Suppressor macrophage treated with lipopolysaccharide for 1 hour (primary cell): ENCODE results near the gene BRIX1.

ENCODE experiments used
- DNase-seq, 3 donors: peaks; one replicate each; pipeline ENCODE4 v3.0.0-alpha.2; 2020 to 2022

BRIX1 gene, protein sequence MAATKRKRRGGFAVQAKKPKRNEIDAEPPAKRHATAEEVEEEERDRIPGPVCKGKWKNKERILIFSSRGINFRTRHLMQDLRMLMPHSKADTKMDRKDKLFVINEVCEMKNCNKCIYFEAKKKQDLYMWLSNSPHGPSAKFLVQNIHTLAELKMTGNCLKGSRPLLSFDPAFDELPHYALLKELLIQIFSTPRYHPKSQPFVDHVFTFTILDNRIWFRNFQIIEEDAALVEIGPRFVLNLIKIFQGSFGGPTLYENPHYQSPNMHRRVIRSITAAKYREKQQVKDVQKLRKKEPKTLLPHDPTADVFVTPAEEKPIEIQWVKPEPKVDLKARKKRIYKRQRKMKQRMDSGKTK

GRCh38 chr5:34915139-34915855 is at the start of gene BRIX1, which contains the start of gene RAD1:
Gene BRIX1, plus strand, starts transcription at chr5:34915711. Its CDS starts 28 bp downstream, at chr5:34915739.
Gene RAD1, minus strand, starts transcription at chr5:34915504. Its CDS starts 612 bp downstream, at chr5:34914892.
- DNase-seq, result peak; percentile 97 to 98 (median 98)

GRCh38 chr5:34866989-34867471 is 48.5 kb upstream of the BRIX1 start:
- DNase-seq, result no peak

GRCh38 chr5:34867660-34868059 is 47.9 kb upstream of the BRIX1 start:
- no peak for DNase-seq

GRCh38 chr5:34868791-34869190 is 46.7 kb upstream of the BRIX1 start:
- DNase-seq, result no peak

GRCh38 chr5:34869256-34869655 is 46.3 kb upstream of the BRIX1 start:
- no peak for DNase-seq

- DNase-seq, result no peak
Observed at GRCh38 chr5:34870382-34870781, 45.1 kb upstream of the BRIX1 start.

DNA sequence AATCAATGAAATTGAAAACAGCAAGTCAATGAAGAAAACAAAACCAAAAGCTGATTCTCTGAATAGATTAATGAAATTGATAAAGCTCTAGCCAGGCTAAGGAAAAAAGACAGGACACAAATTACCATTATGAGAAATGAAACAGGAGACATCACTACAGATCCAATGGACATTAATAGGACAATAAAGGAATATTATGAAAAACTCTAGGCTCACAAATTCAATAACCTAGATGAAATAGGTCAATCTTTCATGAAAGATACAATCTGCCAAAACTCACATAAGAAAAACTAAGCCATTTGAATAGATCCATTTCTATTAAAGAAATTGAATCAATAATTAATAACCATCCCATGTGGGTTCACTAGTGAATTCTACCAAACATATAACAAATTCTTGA is 39.2 kb upstream of the BRIX1 start:
- DNase-seq, result no peak

DNA sequence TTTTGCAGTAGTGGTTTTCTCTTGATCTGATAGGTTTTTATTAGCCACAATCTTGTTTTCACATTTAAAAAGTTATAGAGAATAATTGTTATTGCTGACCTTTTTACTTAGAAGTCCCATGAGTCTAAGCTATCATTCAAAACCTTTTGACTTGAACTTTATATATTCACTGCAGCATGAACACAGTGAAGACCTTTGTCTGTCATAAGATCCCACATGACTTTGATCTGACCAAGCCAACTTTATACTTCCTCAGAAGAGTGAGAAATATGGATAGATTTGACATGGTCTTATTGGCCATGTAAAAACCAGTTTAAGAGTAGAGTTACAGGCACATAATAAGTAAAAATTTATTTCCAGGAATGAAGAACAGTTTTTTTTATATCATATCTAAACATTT is 34.3 kb upstream of the BRIX1 start:
- no peak for DNase-seq

DNA sequence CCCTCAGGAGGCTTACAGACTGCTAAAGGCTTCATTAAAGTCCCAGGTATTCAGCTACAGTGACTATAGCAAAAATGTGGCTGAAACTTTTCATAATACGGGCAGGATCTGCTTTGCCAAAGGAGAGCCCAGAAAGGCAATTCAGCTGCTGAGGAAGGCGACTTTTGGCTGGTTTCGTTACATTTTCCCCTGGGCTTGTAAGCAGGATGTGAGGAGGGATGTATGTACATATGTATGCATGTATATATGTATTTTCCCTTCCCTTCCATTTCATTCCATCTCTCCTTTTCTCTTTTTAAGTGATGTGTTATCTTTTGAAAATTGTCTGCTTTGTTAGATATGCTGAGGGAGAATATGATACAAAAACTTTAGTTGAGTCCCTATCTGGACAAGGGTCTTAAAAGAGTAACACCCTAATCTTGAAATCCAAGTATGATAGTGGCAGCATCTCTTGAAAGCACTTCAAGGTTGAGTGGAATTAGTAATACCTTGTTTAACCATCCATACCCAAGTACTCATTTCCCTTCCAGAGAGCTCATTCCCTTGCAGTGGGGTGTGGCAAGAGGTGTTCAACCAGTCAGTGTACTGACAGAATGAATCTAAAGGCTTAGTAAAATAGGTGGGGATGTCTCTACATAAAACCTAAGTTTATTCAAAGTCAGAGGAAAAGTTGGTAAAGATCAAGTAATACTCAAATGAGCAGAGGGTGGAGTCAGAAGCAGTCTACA is 29.0 kb upstream of the BRIX1 start:
- no peak for DNase-seq

- no peak for DNase-seq
Observed at GRCh38 chr5:34889394-34889793, 26.1 kb upstream of the BRIX1 start.

- DNase-seq, result no peak
Observed at GRCh38 chr5:34891981-34892380, 23.5 kb upstream of the BRIX1 start.

DNA sequence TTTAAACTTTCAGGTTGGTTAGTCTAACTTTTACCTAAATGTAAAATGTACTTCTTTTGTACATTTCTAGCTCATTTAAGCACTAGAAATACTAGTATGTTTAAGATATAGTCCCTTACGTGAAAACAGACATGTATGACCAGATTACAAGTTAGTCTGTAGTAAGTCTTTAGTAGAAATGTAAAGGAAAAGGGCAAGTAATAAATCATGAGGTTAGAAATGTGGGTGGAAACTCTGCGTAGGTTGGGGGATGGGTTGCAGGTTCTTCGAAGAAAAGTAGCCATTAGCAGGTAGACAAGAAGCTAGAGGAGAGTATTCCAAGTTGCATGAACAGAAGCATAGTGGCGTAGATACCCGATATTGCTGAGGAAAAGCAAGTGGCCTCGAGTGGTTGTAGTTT is 23.1 kb upstream of the BRIX1 start:
- DNase-seq, result no peak

GRCh38 chr5:34894716-34895115 is 20.8 kb upstream of the BRIX1 start:
- DNase-seq, result peak in 1 of 3 donors; percentile 14

- no peak for DNase-seq
Observed at GRCh38 chr5:34895641-34896419, 19.7 kb upstream of the BRIX1 start.

DNA sequence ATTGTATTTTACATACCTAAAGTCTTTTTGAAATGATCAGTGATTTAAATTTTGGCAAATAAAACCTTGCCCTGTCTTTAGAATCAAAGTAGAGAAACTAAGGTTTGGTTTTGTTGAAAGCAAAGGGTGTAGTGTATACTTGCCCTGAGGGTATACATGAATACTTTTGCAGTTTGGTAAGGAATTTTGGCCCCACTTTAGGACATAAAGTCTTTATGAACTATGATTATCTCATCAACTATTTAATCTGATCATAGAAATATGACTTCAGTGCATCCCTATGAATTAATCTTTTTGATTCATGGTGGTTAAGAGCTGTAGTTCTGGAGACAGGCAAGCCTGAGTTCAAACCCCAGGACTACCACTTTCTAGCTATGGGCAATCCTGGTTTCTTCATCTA is 17.9 kb upstream of the BRIX1 start:
- no peak for DNase-seq

- peak; percentile 67 to 76 (median 74) for DNase-seq
Observed at GRCh38 chr5:34898258-34898895, 17.1 kb upstream of the BRIX1 start.

DNA sequence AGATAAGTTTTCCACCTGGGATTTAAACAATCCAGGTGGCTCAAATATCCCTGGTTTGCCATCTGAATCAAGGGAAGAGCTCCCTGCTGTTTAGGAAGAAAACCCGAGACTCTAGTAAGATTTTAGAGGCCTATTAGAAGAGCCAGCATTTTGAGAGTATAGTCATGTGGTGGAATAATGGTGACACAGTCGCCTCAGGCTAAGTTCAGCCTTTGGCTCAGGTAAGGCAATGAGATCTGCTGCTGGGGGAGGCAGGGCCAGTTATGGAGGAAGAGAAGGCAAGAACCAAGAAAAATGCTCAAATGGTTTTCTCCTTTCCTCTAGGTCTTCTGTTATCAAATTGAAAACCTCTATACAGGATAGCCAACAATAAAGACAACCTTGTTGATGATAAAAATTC is 16.4 kb upstream of the BRIX1 start:
- no peak for DNase-seq

- no peak for DNase-seq
Observed at GRCh38 chr5:34900652-34901051, 14.9 kb upstream of the BRIX1 start.

- DNase-seq, result no peak
Observed at GRCh38 chr5:34903260-34903659, 12.3 kb upstream of the BRIX1 start.

- peak in 1 of 3 donors; percentile 10 for DNase-seq
Observed at GRCh38 chr5:34905564-34905963, 9.9 kb upstream of the BRIX1 start.

DNA sequence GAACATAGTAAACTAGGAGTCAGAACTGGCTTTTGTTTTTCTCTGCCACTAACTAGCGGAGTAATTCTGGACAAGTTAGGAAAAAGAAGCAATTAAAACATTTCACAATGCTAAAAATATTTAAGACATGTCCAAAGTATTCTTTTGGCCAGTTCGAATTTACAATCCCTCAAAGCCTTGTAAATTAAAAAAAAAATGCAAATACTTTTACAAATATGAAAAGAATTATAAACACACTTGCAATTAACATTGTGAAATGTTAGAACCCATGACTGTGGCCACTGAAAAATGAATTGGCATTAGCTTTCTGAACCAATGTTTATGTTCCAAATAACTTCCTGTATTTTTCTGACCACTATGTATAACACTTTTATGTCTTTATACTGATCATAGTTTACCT is 2.4 kb upstream of the BRIX1 start:
- DNase-seq, result no peak

DNA sequence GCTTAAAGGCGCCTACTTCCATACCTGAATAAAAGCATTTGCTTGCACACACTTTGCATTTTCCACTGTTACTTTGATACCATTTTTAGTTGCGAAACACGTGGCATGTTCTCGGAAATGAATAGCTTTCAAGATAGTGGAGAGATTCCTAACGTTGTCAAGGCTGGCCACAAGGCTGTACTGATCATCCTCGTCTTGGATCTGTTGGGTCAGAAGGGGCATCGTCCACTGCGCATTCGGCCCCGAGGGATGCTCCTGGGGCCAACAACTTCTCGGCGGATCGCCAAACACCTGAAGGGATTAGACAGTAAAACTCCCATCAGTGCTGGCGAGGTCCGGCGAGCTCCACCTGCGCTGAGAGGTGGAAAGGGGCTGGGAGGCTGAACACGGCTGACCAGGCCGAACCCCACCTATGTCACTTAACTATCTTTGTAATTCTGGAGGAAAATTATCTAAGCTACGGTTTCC is 806 bp upstream of the BRIX1 start:
- DNase-seq, result no peak
